HFF-Myc (cell line): ENCODE data around the gene TRPV2.

Experiments used
- DNase-seq: peaks from one replicate; pipeline ENCODE4 v3.0.0-alpha.2; 2011; ENCODE audit warnings: low read depth; ENCODE audit errors: extremely low read depth
- H3K4me3 ChIP-seq: replicated peaks from 2 replicates; pipeline ENCODE4 v1.5.1; 2011; ENCODE audit warnings: low read depth, mild to moderate bottlenecking, control low read depth, low read length
- CTCF ChIP-seq: IDR thresholded peaks from 2 replicates; pipeline ENCODE4 v1.5.1; 2012; ENCODE audit warnings: mild to moderate bottlenecking, low read depth, low read length, control low read depth; ENCODE audit errors: missing control alignments

The TRPV2 gene

GRCh38 chr17:16460796-16461605 is 45.6 kb downstream of the TRPV2 start:
- DNase-seq, result no peak
- TF ChIP-seq CTCF, result no peak
- H3K4me3 ChIP-seq, result no peak overlapping the region

- no peak for DNase-seq
- no peak for TF ChIP-seq CTCF
Observed at GRCh38 chr17:16461606-16461866, 46.2 kb downstream of the TRPV2 start.

GRCh38 chr17:16462070-16462864 is 46.9 kb downstream of the TRPV2 start:
- no peak for DNase-seq
- no peak overlapping the region for H3K4me3 ChIP-seq
- TF ChIP-seq CTCF, result no peak

More at GRCh38 chr17:16461606-16461866, 46.2 kb downstream of the TRPV2 start:
- H3K4me3 ChIP-seq, result no peak overlapping the region

DNA sequence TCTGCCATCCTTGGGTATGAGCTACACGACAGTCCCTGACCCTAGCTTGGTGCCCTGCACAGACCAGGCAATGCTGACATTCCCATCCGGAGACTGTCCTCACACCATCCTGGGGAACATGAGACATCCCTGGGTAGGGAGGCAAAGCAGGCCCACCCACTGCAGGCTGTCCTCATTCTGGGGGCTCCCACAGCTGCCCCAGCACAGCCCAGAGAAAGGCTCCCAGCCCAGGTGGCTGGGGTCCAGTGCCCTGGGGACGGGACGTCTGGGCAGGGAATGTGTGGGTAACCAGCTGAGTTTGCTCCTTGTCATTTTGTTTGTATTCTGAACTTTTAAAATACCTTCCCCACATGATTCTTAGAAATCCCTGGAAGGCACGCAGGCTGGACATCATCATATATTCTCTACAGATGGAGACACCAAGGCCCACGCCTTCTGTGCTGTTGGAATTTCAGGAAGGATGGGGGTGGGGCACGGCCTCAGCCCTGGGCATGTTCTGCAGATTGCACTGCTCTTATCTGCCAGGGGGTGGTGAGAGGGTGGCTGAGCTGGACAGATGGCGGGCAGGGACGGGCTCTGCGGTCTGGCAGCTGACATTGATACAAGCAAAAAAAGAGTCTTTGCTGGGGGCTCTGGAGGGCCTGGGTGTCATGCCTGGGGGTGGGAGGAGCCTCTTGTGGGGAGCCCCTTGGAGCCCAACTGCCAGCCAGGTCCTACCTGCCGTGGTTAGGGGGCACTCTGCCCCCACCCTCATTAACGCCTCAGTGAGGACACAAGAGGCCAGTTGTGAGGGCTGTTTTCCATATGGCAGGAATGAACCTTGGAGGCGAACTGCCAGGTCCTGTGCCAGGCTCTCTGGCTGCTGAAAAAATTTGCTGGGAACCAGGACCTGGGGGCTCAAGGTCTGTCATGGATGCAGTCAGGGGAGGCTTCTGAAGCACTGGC is 48.3 kb downstream of the TRPV2 start:
- TF ChIP-seq CTCF, result peak; percentile 32
- DNase-seq, result no peak
- no peak overlapping the region for H3K4me3 ChIP-seq

DNA sequence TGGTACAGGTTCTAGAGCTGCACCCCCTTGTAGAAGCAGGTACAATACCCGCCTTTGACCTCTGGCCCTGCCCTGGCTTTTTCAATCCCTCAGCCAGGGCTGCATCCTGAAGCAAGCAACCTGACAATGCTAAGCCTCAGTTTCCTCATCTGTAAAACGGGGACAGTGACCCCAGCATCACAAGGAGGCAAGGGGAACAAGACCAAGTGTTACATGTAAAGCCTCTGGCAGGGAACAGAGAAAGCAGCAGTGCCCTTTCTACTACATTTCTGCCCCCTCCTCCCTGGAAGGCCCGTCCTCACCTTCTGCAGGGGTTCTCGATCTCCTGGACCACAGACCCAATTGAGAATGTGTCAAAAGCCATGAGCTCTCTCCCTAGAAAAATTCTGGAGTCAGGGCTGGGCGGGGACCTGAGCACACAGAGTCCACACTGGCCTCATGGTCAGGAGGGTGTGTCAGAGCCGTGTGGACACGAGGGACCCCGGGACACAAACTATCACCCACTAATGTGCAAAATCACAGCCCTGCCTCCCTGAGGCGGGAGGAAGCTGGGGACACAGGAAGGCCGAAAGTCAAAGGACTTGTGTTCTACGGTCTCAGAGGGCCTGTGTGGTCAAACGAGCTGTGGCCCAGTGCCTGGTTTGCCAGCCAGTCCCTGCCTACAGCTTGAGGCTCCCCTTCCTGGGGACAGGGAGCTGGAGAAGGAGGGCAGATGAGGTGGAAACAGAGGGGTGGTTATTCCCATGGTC is 49.1 kb downstream of the TRPV2 start:
- TF ChIP-seq CTCF, result no peak
- no peak overlapping the region for H3K4me3 ChIP-seq
- DNase-seq, result no peak

GRCh38 chr17:16465052-16465312 is 49.6 kb downstream of the TRPV2 start:
- DNase-seq, result no peak
- TF ChIP-seq CTCF, result no peak
- H3K4me3 ChIP-seq, result no peak overlapping the region
